ENCODE measurements around the gene CTLA4.

DNA sequence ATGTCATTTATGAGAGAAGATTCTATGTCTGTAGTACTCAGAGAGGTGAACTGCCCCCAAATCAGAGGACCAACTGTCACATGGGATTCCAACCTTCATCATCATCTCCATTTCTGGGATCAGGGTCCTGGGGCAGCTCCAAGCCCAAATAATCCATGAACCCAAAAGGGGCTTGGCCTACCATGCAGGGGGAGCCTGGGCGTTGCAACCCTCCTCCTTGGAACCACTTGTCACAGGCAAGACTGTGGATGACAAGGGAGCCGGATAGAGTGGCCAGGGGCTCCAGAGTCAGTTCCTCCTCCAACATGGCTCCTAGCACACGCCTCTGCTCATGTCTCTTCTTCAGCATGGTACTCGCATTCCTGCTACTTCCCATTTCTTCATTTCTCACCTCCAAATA lies 7.9 kb downstream of the CTLA4 start:
- TF ChIP-seq, protein P1, sequence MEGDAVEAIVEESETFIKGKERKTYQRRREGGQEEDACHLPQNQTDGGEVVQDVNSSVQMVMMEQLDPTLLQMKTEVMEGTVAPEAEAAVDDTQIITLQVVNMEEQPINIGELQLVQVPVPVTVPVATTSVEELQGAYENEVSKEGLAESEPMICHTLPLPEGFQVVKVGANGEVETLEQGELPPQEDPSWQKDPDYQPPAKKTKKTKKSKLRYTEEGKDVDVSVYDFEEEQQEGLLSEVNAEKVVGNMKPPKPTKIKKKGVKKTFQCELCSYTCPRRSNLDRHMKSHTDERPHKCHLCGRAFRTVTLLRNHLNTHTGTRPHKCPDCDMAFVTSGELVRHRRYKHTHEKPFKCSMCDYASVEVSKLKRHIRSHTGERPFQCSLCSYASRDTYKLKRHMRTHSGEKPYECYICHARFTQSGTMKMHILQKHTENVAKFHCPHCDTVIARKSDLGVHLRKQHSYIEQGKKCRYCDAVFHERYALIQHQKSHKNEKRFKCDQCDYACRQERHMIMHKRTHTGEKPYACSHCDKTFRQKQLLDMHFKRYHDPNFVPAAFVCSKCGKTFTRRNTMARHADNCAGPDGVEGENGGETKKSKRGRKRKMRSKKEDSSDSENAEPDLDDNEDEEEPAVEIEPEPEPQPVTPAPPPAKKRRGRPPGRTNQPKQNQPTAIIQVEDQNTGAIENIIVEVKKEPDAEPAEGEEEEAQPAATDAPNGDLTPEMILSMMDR (conservative IDR thresholded peaks at IDR 0.05; ENCODE audit: low read depth, low read length), result no peak
- TF ChIP-seq EZH2phosphoT487 (IDR thresholded peaks at IDR 0.05; ENCODE audit: borderline replicate concordance, low read length) (no peak), EZH2 (IDR thresholded peaks at IDR 0.05; ENCODE audit: low read length, unreplicated experiment) (no peak)
